Measurements from ENCODE around the gene CD151. TPM values are rescaled to one million over a fixed set of nuclear protein-coding genes. Genes with fewer than 3 reads are reported as not detected.

CD151 gene
- total and polyA plus RNA-seq, 7 donors, result 84.4 to 436 (median 248) TPM

- intact Hi-C loops (cut with DNase I), result no loop called here
- H3K27me3 ChIP-seq, result peaks cover 38 to 62% (median 56%) of the 10 kb centered on the region in 3 donors
- H3K36me3 ChIP-seq, result peaks cover 0 to 6% (median 5%) of the 10 kb centered on the region in 4 donors
- peaks cover 0 to 86% (median 71%) of the 10 kb centered on the region in 4 donors for H3K4me1 ChIP-seq
- peak overlapping the region in 1 of 4 donors; percentile 48 for H3K4me3 ChIP-seq
- H3K27ac ChIP-seq, result no peak overlapping the region
- TF ChIP-seq CTCF (IDR thresholded peaks at IDR 0.05) (no peak), POLR2AphosphoS5 (IDR thresholded peaks at IDR 0.05) (no peak), POLR2A (IDR thresholded peaks at IDR 0.05) (no peak), EP300 (IDR thresholded peaks at IDR 0.05) (no peak)
- 62 to 70% methylated on average over 31 of the region's 31 CpGs for WGBS, 2 donors
- DNase-seq, result no peak
- H3K9me3 ChIP-seq, result no peaks in the 10 kb centered on the region
These were observed 1.5 kb upstream of the CD151 start for GRCh38 chr11:831118-831864.

- 62 to 73% methylated on average over 23 of the region's 23 CpGs for WGBS, 2 donors
- H3K27ac ChIP-seq, result peak overlapping the region in 3 of 4 donors; percentile 82 to 89 (median 82)
- peak overlapping the region in 3 of 4 donors; percentile 67 to 81 (median 70) for H3K4me3 ChIP-seq
- no peak for TF ChIP-seq EP300 (IDR thresholded peaks at IDR 0.05)
- TF ChIP-seq POLR2A (IDR thresholded peaks at IDR 0.05), result no peak
- peaks cover 0 to 14% (median 10%) of the 10 kb centered on the region in 4 donors for H3K36me3 ChIP-seq
- H3K4me1 ChIP-seq, result peaks cover 0 to 86% (median 68%) of the 10 kb centered on the region in 4 donors
- peaks cover 35 to 54% (median 49%) of the 10 kb centered on the region in 3 donors for H3K27me3 ChIP-seq
- DNase-seq, result no peak
- intact Hi-C loops (cut with DNase I), result no loop called here
- no peaks in the 10 kb centered on the region for H3K9me3 ChIP-seq
These were observed 707 bp upstream of the CD151 start for GRCh38 chr11:831961-832528.

- peak overlapping the region; percentile 82 to 90 (median 86) for H3K27ac ChIP-seq
- H3K4me3 ChIP-seq, result peak overlapping the region; percentile 37 to 81 (median 68)
- peaks cover 0 to 26% (median 22%) of the 10 kb centered on the region in 4 donors for H3K36me3 ChIP-seq
- no peak for DNase-seq
- H3K4me1 ChIP-seq, result peaks cover 0 to 90% (median 63%) of the 10 kb centered on the region in 4 donors
- H3K9me3 ChIP-seq, result no peaks in the 10 kb centered on the region
- intact Hi-C loops (cut with DNase I), result no loop called here
- TF ChIP-seq CTCF (IDR thresholded peaks at IDR 0.05), result no peak
- TF ChIP-seq POLR2AphosphoS5 (IDR thresholded peaks at IDR 0.05), result peak in 3 of 4 donors; percentile 16 to 45 (median 41)
- 1% methylated on average over 55 of the region's 55 CpGs for WGBS, 2 donors
- H3K27me3 ChIP-seq, result peaks cover 23 to 42% (median 37%) of the 10 kb centered on the region in 3 donors
These were observed 501 bp downstream of the CD151 start for GRCh38 chr11:833114-833791.

- Histone ChIP-seq H3K4me3 (peak overlapping the region; percentile 37 to 81 (median 68)), H3K36me3 (peaks cover 3 to 32% (median 29%) of the 10 kb centered on the region in 4 donors), H3K27me3 (peaks cover 22 to 36% (median 31%) of the 10 kb centered on the region in 3 donors), H3K4me1 (peaks cover 0 to 90% (median 67%) of the 10 kb centered on the region in 4 donors), H3K27ac (peak overlapping the region; percentile 82 to 90 (median 86)), H3K9me3 (no peaks in the 10 kb centered on the region)
- TF ChIP-seq POLR2AphosphoS5 (IDR thresholded peaks at IDR 0.05), result peak in 1 of 4 donors; percentile 42
- TF ChIP-seq EP300 (IDR thresholded peaks at IDR 0.05), result no peak
- no peak for TF ChIP-seq POLR2A (IDR thresholded peaks at IDR 0.05)
- no peak for TF ChIP-seq CTCF (IDR thresholded peaks at IDR 0.05)
- WGBS, 2 donors, result 16 to 50% methylated on average over 9 of the region's 9 CpGs
- no peak for DNase-seq
- intact Hi-C loops (cut with DNase I), result no loop called here
These were observed 1.1 kb downstream of the CD151 start for GRCh38 chr11:833849-834311.

All from sigmoid colon (tissue), 7 donors.